ENCODE measurements around the gene SLC15A4.

Gene SLC15A4

GRCh38 chr12:128796439-128797118 lies 27.2 kb downstream of the SLC15A4 start:
- H3K9me3 ChIP-seq (replicated peaks; ENCODE audit: insufficient read depth, low read length), result no peaks in the 10 kb centered on the region
- H3K4me3 ChIP-seq (ENCODE audit: low read length), result no peak overlapping the region
- H3K27me3 ChIP-seq (replicated peaks; ENCODE audit: insufficient read depth, low read length), result no peaks in the 10 kb centered on the region
- no peaks in the 10 kb centered on the region for H3F3A ChIP-seq (ENCODE audit: insufficient read depth, low read length)
- no peak for DNase-seq
- H3K9me2 ChIP-seq (replicated peaks; ENCODE audit: insufficient read depth, low read length), result no peaks in the 10 kb centered on the region
- H3K27ac ChIP-seq (ENCODE audit: low read length), result no peak overlapping the region
- H4K20me1 ChIP-seq (ENCODE audit: insufficient read depth, low read length), result no peaks in the 10 kb centered on the region
- no peaks in the 10 kb centered on the region for H3K36me3 ChIP-seq (replicated peaks; ENCODE audit: insufficient read depth, low read length)
- H3K9ac ChIP-seq (ENCODE audit: low read length), result no peak overlapping the region
- no peaks in the 10 kb centered on the region for H3K79me2 ChIP-seq (ENCODE audit: low read length)
- TF ChIP-seq EZH2 (optimal IDR thresholded peaks at IDR 0.05; ENCODE audit: low read depth, low read length), result no peak
- no peak for TF ChIP-seq EZH2phosphoT487 (IDR thresholded peaks at IDR 0.05; ENCODE audit: low read length)
- TF ChIP-seq CTCF (IDR thresholded peaks at IDR 0.05; ENCODE audit: low read length), result no peak
- H3K4me1 ChIP-seq (ENCODE audit: low read length), result no peaks in the 10 kb centered on the region
- H2AFZ ChIP-seq (ENCODE audit: low read length), result no peak overlapping the region
- no peak overlapping the region for H3K4me2 ChIP-seq (ENCODE audit: low read depth, low read length)

- H3F3A ChIP-seq (ENCODE audit: insufficient read depth, low read length), result no peaks in the 10 kb centered on the region
- H3K4me2 ChIP-seq (ENCODE audit: low read depth, low read length), result no peak overlapping the region
- no peak overlapping the region for H3K4me3 ChIP-seq (ENCODE audit: low read length)
- H3K4me1 ChIP-seq (ENCODE audit: low read length), result no peaks in the 10 kb centered on the region
- no peaks in the 10 kb centered on the region for H3K36me3 ChIP-seq (replicated peaks; ENCODE audit: insufficient read depth, low read length)
- no peak overlapping the region for H3K9ac ChIP-seq (ENCODE audit: low read length)
- no peaks in the 10 kb centered on the region for H4K20me1 ChIP-seq (ENCODE audit: insufficient read depth, low read length)
- H3K79me2 ChIP-seq (ENCODE audit: low read length), result no peaks in the 10 kb centered on the region
- no peaks in the 10 kb centered on the region for H3K9me2 ChIP-seq (replicated peaks; ENCODE audit: insufficient read depth, low read length)
- no peaks in the 10 kb centered on the region for H3K27me3 ChIP-seq (replicated peaks; ENCODE audit: insufficient read depth, low read length)
- no peaks in the 10 kb centered on the region for H3K9me3 ChIP-seq (replicated peaks; ENCODE audit: insufficient read depth, low read length)
- H2AFZ ChIP-seq (ENCODE audit: low read length), result no peak overlapping the region
- no peak for DNase-seq
- TF ChIP-seq EZH2phosphoT487 (IDR thresholded peaks at IDR 0.05; ENCODE audit: low read length) (no peak), EZH2 (optimal IDR thresholded peaks at IDR 0.05; ENCODE audit: low read depth, low read length) (no peak), CTCF (IDR thresholded peaks at IDR 0.05; ENCODE audit: low read length) (no peak)
- H3K27ac ChIP-seq (ENCODE audit: low read length), result no peak overlapping the region
Observed at GRCh38 chr12:128795530-128796361, 28.0 kb downstream of the SLC15A4 start.

- H3K4me2 ChIP-seq (ENCODE audit: low read depth, low read length), result no peak overlapping the region
- no peaks in the 10 kb centered on the region for H3K79me2 ChIP-seq (ENCODE audit: low read length)
- no peak overlapping the region for H2AFZ ChIP-seq (ENCODE audit: low read length)
- H3K27ac ChIP-seq (ENCODE audit: low read length), result no peak overlapping the region
- no peaks in the 10 kb centered on the region for H3K9me3 ChIP-seq (replicated peaks; ENCODE audit: insufficient read depth, low read length)
- H3K9ac ChIP-seq (ENCODE audit: low read length), result no peak overlapping the region
- H3F3A ChIP-seq (ENCODE audit: insufficient read depth, low read length), result no peaks in the 10 kb centered on the region
- TF ChIP-seq EZH2 (optimal IDR thresholded peaks at IDR 0.05; ENCODE audit: low read depth, low read length), result no peak
- no peaks in the 10 kb centered on the region for H3K36me3 ChIP-seq (replicated peaks; ENCODE audit: insufficient read depth, low read length)
- H3K4me3 ChIP-seq (ENCODE audit: low read length), result no peak overlapping the region
- H3K9me2 ChIP-seq (replicated peaks; ENCODE audit: insufficient read depth, low read length), result no peaks in the 10 kb centered on the region
- H4K20me1 ChIP-seq (ENCODE audit: insufficient read depth, low read length), result no peaks in the 10 kb centered on the region
- H3K4me1 ChIP-seq (ENCODE audit: low read length), result no peaks in the 10 kb centered on the region
- no peaks in the 10 kb centered on the region for H3K27me3 ChIP-seq (replicated peaks; ENCODE audit: insufficient read depth, low read length)
- DNase-seq, result no peak
Observed at GRCh38 chr12:128794661-128795529, 28.9 kb downstream of the SLC15A4 start.
